GM11168 (cell line): ENCODE results near the gene ACBD4.

ENCODE experiments used
- in situ Hi-C: fragments of 300-500 bp; cut with MboI; formaldehyde crosslinking; loops from one replicate; pipeline ENCODE4 v1.12.0; 2022; ENCODE audit warnings: low sequenced_read_pairs; ENCODE audit not compliant: unreplicated experiment

Gene ACBD4

DNA sequence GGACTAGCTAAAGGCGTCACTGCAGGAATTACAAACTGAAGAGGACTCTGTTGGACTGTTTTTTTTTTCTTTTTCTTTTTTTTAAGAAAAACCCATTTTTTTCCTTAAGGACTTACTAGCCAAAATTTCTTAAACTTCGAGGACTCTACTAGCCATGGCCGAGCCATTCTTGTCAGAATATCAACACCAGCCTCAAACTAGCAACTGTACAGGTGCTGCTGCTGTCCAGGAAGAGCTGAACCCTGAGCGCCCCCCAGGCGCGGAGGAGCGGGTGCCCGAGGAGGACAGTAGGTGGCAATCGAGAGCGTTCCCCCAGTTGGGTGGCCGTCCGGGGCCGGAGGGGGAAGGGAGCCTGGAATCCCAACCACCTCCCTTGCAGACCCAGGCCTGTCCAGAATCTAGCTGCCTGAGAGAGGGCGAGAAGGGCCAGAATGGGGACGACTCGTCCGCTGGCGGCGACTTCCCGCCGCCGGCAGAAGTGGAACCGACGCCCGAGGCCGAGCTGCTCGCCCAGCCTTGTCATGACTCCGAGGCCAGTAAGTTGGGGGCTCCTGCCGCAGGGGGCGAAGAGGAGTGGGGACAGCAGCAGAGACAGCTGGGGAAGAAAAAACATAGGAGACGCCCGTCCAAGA, 13.7 kb downstream of the ACBD4 start:
- in situ Hi-C loops, result loop anchor here (10.0 kb wide), 1 partner anchor 46 kb away; no protein-coding TSS in a partner anchor

DNA sequence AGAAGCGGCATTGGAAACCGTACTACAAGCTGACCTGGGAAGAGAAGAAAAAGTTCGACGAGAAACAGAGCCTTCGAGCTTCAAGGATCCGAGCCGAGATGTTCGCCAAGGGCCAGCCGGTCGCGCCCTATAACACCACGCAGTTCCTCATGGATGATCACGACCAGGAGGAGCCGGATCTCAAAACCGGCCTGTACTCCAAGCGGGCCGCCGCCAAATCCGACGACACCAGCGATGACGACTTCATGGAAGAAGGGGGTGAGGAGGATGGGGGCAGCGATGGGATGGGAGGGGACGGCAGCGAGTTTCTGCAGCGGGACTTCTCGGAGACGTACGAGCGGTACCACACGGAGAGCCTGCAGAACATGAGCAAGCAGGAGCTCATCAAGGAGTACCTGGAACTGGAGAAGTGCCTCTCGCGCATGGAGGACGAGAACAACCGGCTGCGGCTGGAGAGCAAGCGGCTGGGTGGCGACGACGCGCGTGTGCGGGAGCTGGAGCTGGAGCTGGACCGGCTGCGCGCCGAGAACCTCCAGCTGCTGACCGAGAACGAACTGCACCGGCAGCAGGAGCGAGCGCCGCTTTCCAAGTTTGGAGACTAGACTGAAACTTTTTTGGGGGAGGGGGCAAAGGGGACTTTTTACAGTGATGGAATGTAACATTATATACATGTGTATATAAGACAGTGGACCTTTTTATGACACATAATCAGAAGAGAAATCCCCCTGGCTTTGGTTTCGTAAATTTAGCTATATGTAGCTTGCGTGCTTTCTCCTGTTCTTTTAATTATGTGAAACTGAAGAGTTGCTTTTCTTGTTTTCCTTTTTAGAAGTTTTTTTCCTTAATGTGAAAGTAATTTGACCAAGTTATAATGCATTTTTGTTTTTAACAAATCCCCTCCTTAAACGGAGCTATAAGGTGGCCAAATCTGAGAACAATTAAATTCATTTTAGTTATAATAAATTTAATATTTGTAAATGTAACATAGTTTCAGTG, 14.5 kb downstream of the ACBD4 start:
- in situ Hi-C loops, result loop anchor here (10.0 kb wide), 1 partner anchor 45 kb away; no protein-coding TSS in a partner anchor

DNA sequence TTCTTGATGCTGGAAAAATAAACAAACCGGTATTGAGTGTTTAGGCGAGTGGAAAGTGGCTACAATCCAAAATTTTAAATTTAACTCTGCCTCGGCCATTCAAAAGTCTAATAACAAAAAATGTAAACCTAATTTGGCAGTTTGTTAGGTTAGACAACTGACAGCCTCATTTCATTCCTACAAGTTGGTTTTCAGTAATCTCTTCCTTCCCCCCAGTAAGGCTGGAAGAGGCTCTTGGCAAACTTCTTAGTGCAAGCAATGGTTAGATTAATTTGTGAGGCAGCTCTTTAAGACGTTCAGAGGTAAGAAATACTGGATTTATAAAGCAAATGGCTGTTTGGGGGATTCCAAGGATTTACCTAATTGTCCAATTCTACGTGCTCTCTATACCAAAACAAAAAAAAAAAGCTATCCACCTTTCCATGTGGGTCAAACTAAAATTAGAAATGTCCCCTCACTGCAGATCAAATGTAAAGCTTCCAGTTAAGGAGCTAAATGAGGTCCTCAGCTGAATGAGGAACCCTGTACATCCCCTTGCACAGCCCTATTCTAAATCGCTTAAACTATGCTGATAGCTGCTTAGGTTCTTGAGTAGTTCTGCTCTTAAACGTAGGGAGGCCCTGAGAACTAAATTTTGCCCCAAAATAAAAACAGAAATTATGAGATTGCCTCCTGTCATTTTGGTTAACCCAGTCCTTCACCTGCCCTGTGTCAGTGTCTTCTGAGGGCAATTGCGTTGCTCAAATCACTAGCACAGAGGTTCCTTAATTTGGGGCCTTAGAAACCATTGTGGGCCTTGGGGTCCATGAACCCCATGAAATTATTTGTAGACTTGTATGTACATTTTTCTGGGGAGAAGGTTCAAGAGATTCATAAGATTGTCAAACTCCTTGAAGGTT, 15.7 kb downstream of the ACBD4 start:
- in situ Hi-C loops, result no loop called here

DNA sequence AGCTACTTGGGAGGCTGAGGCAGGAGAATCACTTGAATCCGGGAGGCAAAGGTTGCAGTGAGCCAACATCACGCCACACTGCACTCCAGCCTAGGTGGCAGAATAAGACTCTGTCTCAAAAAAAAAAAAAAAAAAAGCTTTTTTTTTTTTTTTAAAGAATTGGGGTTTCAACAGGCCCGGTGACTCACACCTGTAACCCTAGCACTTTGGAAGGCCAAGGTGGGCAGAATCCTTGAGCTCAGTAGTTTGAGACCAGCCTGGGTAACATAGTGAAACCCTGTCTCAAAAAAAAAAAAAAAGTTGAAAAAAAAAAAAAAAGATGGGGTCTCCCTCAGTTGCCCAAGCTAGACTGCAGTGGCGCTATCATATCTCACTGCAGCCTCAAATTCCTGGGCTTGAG, 19.5 kb downstream of the ACBD4 start:
- in situ Hi-C loops, result no loop called here

DNA sequence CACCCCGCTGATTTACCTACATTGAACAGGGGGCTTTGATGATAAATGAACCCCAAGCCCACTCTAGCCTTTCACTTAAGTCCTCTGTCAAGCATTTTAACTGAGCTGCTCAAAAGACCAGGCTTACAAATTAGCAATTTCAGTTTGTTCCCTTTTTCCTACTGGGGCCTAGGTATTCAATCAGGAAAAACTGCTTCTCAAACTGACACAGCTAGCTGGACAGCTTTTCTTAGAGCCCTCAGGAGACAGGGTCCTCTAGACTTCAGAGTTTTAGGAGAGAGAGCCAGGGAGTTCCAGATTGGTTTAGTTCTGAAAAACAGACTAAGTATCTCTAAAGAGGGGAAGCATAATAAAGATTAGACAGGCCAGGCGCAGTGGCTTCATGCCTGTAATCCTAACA, 20.0 kb downstream of the ACBD4 start:
- in situ Hi-C loops, result no loop called here

DNA sequence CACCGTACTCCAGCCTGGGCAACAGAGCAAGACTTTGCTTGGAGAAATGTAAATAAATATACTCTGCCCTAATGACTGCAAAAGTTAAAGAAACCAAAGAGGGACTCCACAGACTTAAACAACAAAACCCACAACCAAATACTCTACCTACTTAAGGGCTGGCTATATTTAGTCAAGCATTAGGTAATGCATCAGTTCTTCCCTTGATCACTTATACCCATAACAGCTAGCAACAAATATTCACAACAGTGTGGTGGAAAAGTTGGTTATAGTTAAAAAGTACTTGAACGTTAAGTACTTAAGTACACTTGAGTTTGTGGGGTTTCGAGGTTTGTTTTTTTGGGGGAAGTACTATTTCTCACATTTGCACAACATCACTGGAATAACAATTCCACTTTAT, 20.8 kb downstream of the ACBD4 start:
- in situ Hi-C loops, result no loop called here

DNA sequence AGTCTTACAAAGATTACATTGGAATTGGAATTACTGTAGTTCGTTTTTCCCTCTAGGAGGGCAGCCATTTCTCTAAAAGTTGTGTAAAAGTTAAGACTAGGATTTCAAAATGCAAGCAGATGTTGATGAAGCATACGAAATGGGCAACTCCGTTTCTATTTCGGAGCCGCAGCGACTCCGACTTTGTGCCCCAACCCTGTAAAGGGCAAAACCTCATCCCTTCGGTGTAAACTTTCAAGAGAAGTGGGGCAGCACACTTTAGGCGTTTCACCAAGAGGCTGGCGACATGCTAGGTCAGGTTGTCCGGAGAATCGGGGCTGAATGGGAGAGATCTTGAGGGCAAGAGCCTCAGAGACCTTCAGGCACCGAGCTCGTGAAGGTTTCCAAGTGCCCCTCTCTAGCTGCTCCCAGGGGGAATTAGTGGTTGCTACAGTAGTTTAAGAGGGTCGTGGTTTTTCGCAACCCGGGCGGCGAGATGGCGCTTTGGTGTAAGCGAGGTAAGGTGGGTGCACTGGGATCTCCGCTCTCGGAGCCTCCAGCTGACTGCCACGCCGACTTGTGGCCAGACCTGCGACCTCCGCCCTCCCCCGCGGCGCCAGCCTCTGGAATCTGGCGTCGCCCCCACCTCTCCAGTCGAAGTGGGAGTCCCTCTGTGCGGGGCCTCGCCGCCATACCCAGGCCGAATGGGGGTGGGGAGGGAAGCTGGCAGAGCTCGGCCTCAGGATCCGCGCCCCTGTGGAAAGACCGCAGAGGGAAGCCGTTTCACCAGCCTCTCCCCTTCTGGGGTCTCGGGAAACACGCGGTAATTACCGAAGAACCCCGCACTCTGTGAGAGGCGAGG, 25.2 kb downstream of the ACBD4 start:
- in situ Hi-C loops, result no loop called here

DNA sequence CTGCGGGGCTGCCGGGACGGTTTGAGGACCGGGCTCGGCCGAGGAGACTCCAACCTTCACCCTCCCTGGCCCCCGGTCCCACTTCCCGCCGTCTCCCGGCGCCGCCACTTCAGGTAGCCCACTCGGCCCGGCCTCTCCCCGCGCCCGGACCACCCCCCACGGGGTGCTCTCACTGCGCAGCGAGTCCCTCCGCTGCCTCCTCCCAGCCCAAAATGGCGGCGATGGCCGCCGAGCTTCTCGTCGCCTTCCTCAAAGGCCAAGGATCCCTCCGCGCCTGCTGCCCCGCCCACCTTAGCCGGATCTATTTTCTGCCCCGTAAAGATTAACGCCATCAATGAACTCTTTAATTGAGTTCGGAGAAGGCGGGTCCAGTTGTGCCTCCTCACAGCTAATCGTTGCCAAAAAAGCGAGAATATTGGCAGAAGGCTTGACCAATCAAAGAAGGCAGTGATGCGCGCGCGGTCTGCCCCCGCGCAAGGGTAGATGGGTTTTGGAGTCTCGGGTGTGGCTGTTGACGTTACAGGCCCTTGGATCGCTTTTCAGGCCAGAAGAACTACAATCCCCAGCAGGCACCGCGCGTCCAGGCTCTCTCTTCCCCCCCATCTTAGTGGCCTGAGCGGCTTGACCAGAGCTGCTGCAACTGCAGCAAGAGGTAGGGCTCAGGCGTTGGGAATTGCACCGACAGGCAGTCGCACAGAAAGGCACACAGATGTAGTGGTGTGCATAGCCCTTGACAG, 26.0 kb downstream of the ACBD4 start, which contains the start of gene HEXIM2:
HEXIM2 (plus strand) TSS at position 588 of the 737 bp plus-strand sequence. CDS start 919 bp downstream, outside the sequence.
- in situ Hi-C loops, result no loop called here

DNA sequence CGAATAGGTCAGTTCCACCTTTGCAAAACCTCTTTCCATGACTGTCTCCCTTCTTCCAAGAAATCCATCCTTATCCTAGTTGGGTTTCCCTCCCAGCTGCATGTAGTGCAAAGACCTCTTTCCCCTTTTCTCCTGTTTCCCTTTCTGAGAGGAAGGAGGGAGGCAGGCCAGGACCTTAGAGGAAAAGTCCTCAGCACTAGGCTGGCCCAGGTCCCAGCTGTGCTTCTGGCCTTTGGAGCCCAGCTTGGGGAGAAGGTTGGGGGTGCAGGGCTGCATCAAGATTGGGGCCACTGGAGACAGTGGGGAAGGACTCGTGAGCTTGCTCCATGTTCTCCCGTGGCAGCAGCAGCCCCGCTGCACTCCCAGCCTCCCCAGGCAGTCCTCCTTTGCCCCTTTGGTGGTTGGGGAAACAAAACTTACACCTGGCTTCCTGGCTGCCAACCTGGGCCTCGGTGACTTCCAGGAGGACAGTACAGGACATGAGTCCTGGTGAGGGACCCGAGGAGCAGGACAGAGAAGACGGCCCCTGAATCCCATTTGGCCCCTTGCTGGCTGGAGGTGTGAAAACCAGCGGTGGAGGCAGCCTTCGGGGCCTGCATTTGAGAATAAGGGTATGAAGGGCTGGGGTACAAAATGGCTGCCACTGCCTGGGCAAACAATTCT, 26.7 kb downstream of the ACBD4 start:
- in situ Hi-C loops, result no loop called here

DNA sequence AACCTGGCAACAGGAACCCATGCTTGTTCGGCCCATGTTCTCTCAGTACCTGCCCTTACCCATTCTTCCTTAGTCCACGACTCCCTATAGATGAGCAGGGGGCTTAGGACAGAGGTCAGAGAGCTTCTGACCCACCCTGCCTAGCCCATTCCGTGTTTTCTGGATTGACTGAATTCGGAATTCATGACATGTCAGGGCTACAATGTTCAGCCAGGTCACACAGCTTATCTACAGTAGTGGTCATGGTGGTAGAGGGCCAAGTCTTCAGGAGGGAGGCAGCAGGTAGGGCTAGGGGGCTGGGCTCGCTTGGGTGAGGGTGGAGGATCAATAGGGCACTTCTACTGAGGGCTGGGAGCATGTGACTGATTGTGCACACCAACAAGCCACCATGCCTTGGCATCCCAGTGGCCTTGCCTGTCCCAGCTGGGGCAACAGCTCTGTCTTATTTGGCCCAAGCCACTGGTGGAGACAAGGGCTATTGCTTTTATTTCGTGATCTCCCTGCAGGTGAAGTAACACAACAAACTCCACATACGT, 29.3 kb downstream of the ACBD4 start:
- in situ Hi-C loops, result no loop called here

DNA sequence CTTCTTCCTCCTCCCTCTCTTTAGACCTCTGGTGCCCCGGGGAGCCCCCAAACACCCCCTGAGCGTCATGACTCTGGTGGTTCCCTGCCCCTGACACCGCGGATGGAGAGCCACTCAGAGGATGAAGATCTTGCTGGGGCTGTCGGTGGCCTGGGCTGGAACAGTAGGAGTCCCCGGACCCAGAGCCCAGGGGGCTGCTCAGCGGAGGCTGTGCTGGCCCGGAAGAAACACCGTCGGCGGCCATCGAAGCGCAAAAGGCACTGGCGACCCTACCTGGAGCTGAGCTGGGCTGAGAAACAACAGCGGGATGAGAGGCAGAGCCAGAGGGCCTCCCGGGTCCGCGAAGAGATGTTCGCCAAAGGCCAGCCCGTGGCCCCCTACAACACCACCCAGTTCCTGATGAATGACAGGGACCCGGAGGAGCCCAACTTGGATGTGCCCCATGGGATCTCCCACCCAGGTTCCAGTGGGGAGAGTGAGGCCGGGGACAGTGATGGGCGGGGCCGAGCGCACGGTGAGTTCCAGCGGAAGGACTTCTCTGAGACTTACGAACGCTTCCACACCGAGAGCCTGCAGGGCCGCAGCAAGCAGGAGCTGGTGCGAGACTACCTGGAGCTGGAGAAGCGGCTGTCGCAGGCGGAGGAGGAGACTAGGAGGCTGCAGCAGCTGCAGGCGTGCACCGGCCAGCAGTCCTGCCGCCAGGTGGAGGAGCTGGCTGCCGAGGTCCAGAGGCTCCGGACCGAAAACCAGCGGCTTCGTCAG, 33.7 kb downstream of the ACBD4 start:
- in situ Hi-C loops, result no loop called here

DNA sequence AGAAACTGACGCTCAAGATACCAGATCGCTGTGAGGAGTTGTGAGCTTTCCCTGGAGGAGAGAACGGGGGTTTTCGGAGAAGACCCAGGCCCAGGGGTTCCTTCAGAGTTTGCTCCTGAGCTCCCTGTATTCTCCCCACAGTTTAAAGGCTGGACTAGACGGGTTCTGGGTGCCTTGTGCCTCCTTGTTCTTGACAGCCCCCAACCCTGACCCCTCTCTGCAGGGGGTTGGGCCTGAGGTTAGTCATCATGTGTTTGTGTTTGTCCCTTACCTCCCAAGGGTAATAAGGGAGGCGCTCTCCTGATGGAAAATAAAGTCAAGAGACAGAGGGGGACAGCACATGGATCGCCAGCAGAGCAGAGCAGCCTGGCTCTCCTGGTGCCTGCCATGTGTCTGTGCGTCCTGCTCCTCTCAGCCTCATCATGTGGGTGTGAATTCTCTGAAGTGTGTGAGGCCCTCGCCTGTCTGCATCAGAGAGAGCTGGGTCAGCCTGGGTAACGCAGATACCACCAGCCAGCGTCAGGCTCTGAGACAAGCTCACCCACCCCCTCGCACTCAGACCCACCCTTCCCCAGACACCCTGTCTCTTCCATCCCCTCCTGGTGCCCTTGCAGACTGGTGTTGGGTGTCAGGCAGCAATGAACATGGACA, 34.9 kb downstream of the ACBD4 start:
- in situ Hi-C loops, result no loop called here

DNA sequence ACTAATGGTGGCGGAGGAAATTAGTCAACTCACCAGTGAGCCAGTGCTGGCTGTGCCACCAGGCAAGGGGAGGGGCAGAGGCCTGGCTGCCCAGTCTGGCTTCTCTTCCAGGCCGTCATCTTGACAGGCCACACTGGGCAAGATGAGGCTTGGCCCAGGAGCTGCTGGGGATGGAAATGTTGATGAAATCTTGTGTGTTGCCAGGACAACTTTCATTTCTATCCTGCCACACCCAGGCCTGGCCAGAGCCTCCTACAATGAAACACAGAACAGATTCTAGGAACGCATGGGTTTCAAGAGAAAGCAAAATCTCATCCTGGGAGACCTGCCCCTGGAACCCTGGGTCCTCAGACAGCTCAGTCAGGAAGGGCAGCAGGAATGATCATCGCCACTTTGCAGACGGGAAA, 35.4 kb downstream of the ACBD4 start:
- in situ Hi-C loops, result no loop called here

DNA sequence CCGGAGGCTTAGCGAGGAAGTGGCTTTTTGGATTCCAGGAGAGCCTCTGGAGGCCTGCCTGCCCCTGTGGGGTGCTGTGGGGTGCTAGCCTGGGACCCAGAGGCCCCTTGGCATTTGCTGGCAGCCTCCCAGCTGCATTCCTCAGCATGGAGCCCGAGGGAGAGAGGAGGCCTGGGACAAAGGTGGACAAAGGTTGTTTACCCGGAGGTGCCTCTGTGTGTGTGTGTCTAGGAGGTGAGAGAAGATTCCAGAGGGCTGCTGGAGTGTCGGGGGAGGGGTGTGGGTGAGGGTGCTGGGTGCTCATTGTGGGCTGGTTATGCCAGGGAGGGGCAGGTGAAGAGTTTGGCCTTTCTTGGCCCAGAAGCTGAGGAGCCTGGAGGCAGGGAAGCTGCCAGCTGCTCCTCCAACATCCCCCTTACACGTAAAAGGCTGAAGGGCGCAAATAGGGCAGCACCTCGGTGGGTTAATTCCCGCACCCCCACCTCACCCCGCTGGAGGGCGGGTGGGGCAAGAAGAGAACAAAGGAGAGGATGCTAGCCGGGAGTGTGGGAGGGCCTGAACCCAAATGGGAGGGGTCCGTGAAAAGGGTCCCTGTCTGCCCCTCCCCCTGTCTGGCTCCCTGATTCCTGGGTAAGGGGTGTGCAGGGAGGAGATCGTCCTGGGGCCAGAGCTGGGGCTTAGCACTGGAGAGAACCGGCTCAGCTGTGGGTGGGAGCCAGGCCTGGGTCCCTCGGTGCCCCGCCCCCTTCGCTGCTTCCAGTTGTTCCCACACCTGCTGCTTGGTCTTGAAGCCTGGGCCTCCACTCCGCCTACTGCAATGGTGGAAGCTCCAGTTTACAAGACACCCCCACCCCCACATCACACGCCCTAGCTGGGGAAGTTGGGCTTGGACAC, 36.1 kb downstream of the ACBD4 start:
- in situ Hi-C loops, result no loop called here

DNA sequence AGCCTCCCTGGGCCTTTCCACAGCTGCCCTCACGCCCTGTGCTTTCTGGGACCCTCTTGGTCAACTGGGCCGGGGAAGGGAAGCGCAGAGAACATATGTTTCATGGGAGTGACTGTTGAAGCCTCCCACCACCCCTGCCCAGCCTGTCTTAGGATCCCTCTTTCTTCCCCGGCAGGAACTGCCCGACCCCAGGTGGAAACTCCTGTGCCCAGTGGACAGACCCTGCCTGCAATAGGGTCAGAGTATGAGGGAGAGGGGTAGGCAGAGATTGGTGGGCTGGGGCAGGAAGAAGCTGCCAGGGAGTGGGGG, 36.7 kb downstream of the ACBD4 start:
- in situ Hi-C loops, result no loop called here
